H9 (cell line): Measurements from ENCODE around the gene ANTXR2. TPM values are rescaled to one million over a fixed set of nuclear protein-coding genes. Genes with fewer than 3 reads are reported as not detected.

Experiments used
- DNase-seq: peaks from one replicate; pipeline ENCODE4 v3.0.0-alpha.2; 2017
- H2AFZ ChIP-seq: one replicate; pipeline ENCODE4 v1.6.1; 2013; ENCODE audit warnings: mild to moderate bottlenecking, low read length, control low read depth, moderate library complexity
- H2AK5ac ChIP-seq: 2 replicates; pipeline ENCODE4 v1.6.1; 2013; ENCODE audit warnings: low read length, control low read depth, mixed read lengths; ENCODE audit not compliant: insufficient read length
- H2BK120ac ChIP-seq: one replicate; pipeline ENCODE4 v1.6.1; 2013; ENCODE audit warnings: low read depth, mild to moderate bottlenecking, low read length, control low read depth, inconsistent platforms; ENCODE audit not compliant: poor library complexity, severe bottlenecking
- H2BK12ac ChIP-seq: 2 replicates; pipeline ENCODE4 v1.6.1; 2013; ENCODE audit warnings: low read length, control low read depth, mixed read lengths, low read depth; ENCODE audit not compliant: insufficient read length
- H2BK15ac ChIP-seq: 2 replicates; pipeline ENCODE4 v1.6.1; 2013; ENCODE audit warnings: low read depth, low read length, control low read depth
- H2BK20ac ChIP-seq: one replicate; pipeline ENCODE4 v1.6.1; 2013; ENCODE audit warnings: low read depth, mild to moderate bottlenecking, low read length, control low read depth, inconsistent platforms; ENCODE audit not compliant: poor library complexity, severe bottlenecking
- H2BK5ac ChIP-seq: 2 replicates; pipeline ENCODE4 v1.6.1; 2013; ENCODE audit warnings: low read length, control low read depth, mixed read lengths; ENCODE audit not compliant: insufficient read length
- H3K14ac ChIP-seq: 2 replicates; pipeline ENCODE4 v1.6.1; 2013; ENCODE audit warnings: low read length, control low read depth; ENCODE audit not compliant: insufficient read depth
- H3K18ac ChIP-seq: 2 replicates; pipeline ENCODE4 v1.6.1; 2013; ENCODE audit warnings: low read depth, mild to moderate bottlenecking, mixed read lengths, low read length, control low read depth; ENCODE audit not compliant: insufficient read length
- H3K23ac ChIP-seq: 2 replicates; pipeline ENCODE4 v1.6.1; 2013; ENCODE audit warnings: low read length, control low read depth, mixed read lengths, low read depth; ENCODE audit not compliant: insufficient read length
- H3K23me2 ChIP-seq: 2 replicates; pipeline ENCODE4 v1.6.1; 2013; ENCODE audit warnings: low read depth, mild to moderate bottlenecking, mixed read lengths, low read length, control low read depth; ENCODE audit not compliant: insufficient read length, poor library complexity, severe bottlenecking
- H3K27ac ChIP-seq: 2 replicates; pipeline ENCODE4 v1.5.1; 2013; ENCODE audit warnings: low read length, control low read depth, mixed read lengths, low read depth; ENCODE audit not compliant: insufficient read length
- H3K27me3 ChIP-seq: 2 replicates; pipeline ENCODE4 v1.6.1; 2013; ENCODE audit warnings: low read length, control low read depth, inconsistent platforms; ENCODE audit not compliant: insufficient read depth
- H3K4ac ChIP-seq: 2 replicates; pipeline ENCODE4 v1.6.1; 2013; ENCODE audit warnings: low read depth, mild to moderate bottlenecking, control low read depth, inconsistent platforms, low read length, moderate library complexity
- H3K4me1 ChIP-seq: 2 replicates; pipeline ENCODE4 v1.6.1; 2013; ENCODE audit warnings: low read length, control low read depth, inconsistent platforms; ENCODE audit not compliant: insufficient read depth
- H3K4me2 ChIP-seq: 2 replicates; pipeline ENCODE4 v1.6.1; 2013; ENCODE audit warnings: low read length, control low read depth, mixed read lengths; ENCODE audit not compliant: insufficient read length, insufficient read depth
- H3K56ac ChIP-seq: 2 replicates; pipeline ENCODE4 v1.6.1; 2013; ENCODE audit warnings: low read depth, mild to moderate bottlenecking, mixed read lengths, low read length, control low read depth; ENCODE audit not compliant: insufficient read length
- H3K79me1 ChIP-seq: 2 replicates; pipeline ENCODE4 v1.6.1; 2013; ENCODE audit warnings: low read depth, mild to moderate bottlenecking, moderate library complexity, low read length, control low read depth, inconsistent platforms; ENCODE audit not compliant: insufficient read depth, poor library complexity, severe bottlenecking
- H3K79me2 ChIP-seq: 2 replicates; pipeline ENCODE4 v1.6.1; 2013; ENCODE audit warnings: low read length, control low read depth, inconsistent platforms; ENCODE audit not compliant: insufficient read depth
- H3K9ac ChIP-seq: 2 replicates; pipeline ENCODE4 v1.6.1; 2013; ENCODE audit warnings: low read length, control low read depth, mixed read lengths; ENCODE audit not compliant: insufficient read length; ENCODE audit errors: extremely low read depth
- H3K9me3 ChIP-seq: one replicate; pipeline ENCODE4 v1.6.1; 2013; ENCODE audit warnings: low read depth, low read length, inconsistent platforms; ENCODE audit not compliant: control insufficient read depth
- H3T11ph ChIP-seq: one replicate; pipeline ENCODE4 v1.6.1; 2013; ENCODE audit warnings: mild to moderate bottlenecking, low read length, control low read depth, inconsistent platforms
- H4K20me1 ChIP-seq: one replicate; pipeline ENCODE4 v1.6.1; 2013; ENCODE audit not compliant: control insufficient read depth, insufficient read length, insufficient read depth
- H4K5ac ChIP-seq: 2 replicates; pipeline ENCODE4 v1.6.1; 2013; ENCODE audit warnings: low read depth, mild to moderate bottlenecking, mixed read lengths, low read length, control low read depth; ENCODE audit not compliant: insufficient read length
- H4K8ac ChIP-seq: replicated peaks from 2 replicates; pipeline ENCODE4 v1.6.1; 2013; ENCODE audit warnings: low read length, control low read depth, mixed read lengths, low read depth; ENCODE audit not compliant: insufficient read length
- H4K91ac ChIP-seq: 2 replicates; pipeline ENCODE4 v1.6.1; 2013; ENCODE audit warnings: low read depth, mild to moderate bottlenecking, moderate library complexity, mixed read lengths, low read length, control low read depth; ENCODE audit not compliant: insufficient read length
- H3K27ac Mint-ChIP-seq, 3 experiments: 2 replicates in 2 of 3; 3 replicates in 1 of 3; pipeline ENCODE4 v1.8.0; 2020 to 2021; ENCODE audit warnings: mixed read lengths in 3 of 3, mild to moderate bottlenecking in 1 of 3, moderate library complexity in 1 of 3
- H3K27me3 Mint-ChIP-seq: 2 replicates; pipeline ENCODE4 v1.8.0; 2021; ENCODE audit warnings: low read depth, mild to moderate bottlenecking, moderate library complexity, mixed read lengths
- H3K36me3 Mint-ChIP-seq, 3 experiments: 2 replicates in 2 of 3; 3 replicates in 1 of 3; pipeline ENCODE4 v1.8.0; 2020 to 2021; ENCODE audit warnings: low read depth in 3 of 3, mixed read lengths in 3 of 3; ENCODE audit not compliant: insufficient read depth in 1 of 3
- H3K4me1 Mint-ChIP-seq, 2 experiments: 2 replicates each; pipeline ENCODE4 v1.8.0; 2020; ENCODE audit warnings: mixed read lengths in 2 of 2
- H3K4me3 Mint-ChIP-seq, 2 experiments: 2 replicates in 1 of 2; 3 replicates in 1 of 2; pipeline ENCODE4 v1.8.0; 2020 to 2021; ENCODE audit warnings: mild to moderate bottlenecking in 2 of 2, mixed read lengths in 2 of 2, moderate library complexity in 1 of 2
- H3K9me3 Mint-ChIP-seq, 2 experiments: 2 replicates in 1 of 2; 3 replicates in 1 of 2; pipeline ENCODE4 v1.8.0; 2020; ENCODE audit warnings: mild to moderate bottlenecking in 2 of 2, mixed read lengths in 2 of 2, moderate library complexity in 1 of 2
- CTCF ChIP-seq: fragments of 200-600 bp; sonication (generic); conservative IDR thresholded peaks from 3 replicates; pipeline ENCODE4 v1.8.0; 2021; ENCODE audit warnings: antibody characterized with exemption, mild to moderate bottlenecking
- WGBS: extraction: QIAGEN DNeasy Blood & Tissue Kit; methylation state at CpG from one replicate; pipeline ENCODE4 v1.1.7; 2013; ENCODE audit warnings: missing lambda C conversion rate, low lambda C conversion rate, mixed read lengths; ENCODE audit not compliant: insufficient read length; ENCODE audit errors: extremely low coverage; 5-methylcytosine and 5-hydroxymethylcytosine counted together
- total RNA-seq: library from RNA; stranded (reverse); gene quantifications from 2 replicates; pipeline ENCODE4 v1.2.1, GENCODE V29; 2021

ANTXR2 gene
- total RNA-seq, 1 experiment from 2014 or later, result 4.7 TPM

GRCh38 chr4:79871961-79872360 lies 201.1 kb downstream of the ANTXR2 start:
- no peak overlapping the region for H3K4me2 ChIP-seq
- no peaks in the 10 kb centered on the region for H4K20me1 ChIP-seq
- no peak overlapping the region for H2BK120ac ChIP-seq
- no peak overlapping the region for H3K56ac ChIP-seq
- no peak for DNase-seq
- no peak for TF ChIP-seq CTCF
- H2BK15ac ChIP-seq, result no peak overlapping the region
- no CpG with 5 or more reads among the region's 3 CpGs for WGBS
- H3K27ac ChIP-seq, result no peak overlapping the region
- H4K5ac ChIP-seq, result no peak overlapping the region
- Mint-ChIP-seq H3K9me3 (no peaks in the 10 kb centered on the region), H3K4me3 (no peak overlapping the region), H3K36me3 (no peaks in the 10 kb centered on the region), H3K27me3 (no peaks in the 10 kb centered on the region), H3K27ac (no peak overlapping the region), H3K4me1 (no peaks in the 10 kb centered on the region)
- H2BK5ac ChIP-seq, result no peak overlapping the region
- H3K14ac ChIP-seq, result no peak overlapping the region
- no peak overlapping the region for H3K4ac ChIP-seq
- H4K8ac ChIP-seq, result no peak overlapping the region
- no peak overlapping the region for H3K23ac ChIP-seq
- no peak overlapping the region for H4K91ac ChIP-seq
- H3K79me1 ChIP-seq, result no peaks in the 10 kb centered on the region
- H3K27me3 ChIP-seq, result no peaks in the 10 kb centered on the region
- H2AFZ ChIP-seq, result no peak overlapping the region
- no peaks in the 10 kb centered on the region for H3K4me1 ChIP-seq
- no peak overlapping the region for H3K9ac ChIP-seq
- H3K18ac ChIP-seq, result no peak overlapping the region
- H3K23me2 ChIP-seq, result no peaks in the 10 kb centered on the region
- no peak overlapping the region for H2BK12ac ChIP-seq
- H2AK5ac ChIP-seq, result no peak overlapping the region
- H3K9me3 ChIP-seq, result no peaks in the 10 kb centered on the region
- H3T11ph ChIP-seq, result no peak overlapping the region
- no peak overlapping the region for H2BK20ac ChIP-seq
- no peaks in the 10 kb centered on the region for H3K79me2 ChIP-seq
